Activated CD8-positive, alpha-beta memory T cell treated with anti-CD3 and anti-CD28 coated beads for 48 hours (primary cell): ENCODE results near the gene CALHM1.

Source experiments
- DNase-seq, 3 experiments: peaks; one replicate each; pipeline ENCODE4 v3.0.0-alpha.2; 2020; ENCODE audit warnings: low read depth in 2 of 3, low spot score in 2 of 3

CALHM1 gene

DNA sequence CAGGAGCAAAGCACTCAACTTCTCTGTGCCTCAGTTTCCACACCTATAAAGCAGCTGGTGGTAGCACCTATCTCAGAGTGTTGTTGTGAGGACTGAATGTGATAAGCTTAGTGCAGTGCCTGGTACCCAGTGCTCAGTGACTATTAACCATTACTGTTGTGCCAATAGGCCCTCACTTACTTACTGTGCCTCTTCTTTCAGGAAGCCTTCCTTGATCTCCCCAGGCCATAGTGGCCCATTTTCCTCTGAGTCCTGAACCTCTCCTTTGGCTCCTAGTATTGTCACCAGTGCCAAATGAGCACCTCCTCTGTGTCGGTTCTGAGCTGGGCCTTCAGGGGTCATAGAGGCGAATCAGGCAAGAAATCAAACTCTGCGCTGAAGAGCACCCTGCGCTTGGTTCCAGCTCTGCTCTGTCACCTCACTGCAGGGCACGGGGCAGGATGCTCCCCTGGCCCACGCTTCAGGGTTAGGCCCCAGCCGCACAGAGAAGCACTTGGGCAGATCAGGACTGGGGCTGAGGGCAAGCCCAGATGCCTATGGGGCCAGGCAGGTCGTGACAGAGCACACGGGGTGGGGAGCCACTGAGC is 2.5 kb downstream of the CALHM1 start:
- DNase-seq, result no peak

DNA sequence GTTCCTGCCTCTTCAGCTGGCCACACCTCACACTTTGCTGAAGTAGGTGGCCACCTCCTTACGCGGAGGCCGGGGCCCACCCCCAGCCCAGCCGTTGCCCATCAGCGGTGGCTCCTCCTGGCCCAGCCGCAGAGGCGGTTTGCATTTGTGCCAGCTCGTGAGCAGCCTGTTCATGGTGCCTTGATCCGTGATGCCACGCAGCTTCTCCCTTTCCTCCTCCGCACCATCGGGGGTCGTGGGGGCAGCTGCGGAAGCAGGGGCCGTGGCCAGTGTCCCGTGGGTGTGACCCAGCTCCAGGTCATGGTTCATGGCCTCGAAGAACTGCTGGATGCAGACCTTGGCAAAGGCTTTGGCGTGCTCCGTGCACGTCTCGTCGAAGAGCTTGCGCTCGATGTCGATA is 3.5 kb downstream of the CALHM1 start:
- no peak for DNase-seq

DNA sequence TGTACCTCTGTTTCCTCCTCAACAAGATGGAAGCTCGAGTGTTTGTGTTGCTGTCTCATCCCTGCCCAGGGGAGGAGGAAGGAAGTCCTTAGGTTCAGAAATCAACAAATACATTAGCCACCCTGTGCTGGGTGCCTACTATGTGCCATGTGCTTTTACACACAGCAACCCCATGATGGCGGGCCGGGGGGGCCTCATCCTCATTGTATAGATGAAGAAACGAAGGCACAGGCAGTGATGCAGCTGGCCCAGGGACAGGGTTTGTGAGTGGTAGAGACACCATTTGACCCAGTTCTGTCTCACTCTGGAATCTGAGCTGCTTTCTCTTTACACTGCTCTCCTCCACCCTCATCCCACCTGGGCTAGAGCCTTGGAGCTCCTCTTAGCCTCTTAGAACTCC is 4.7 kb downstream of the CALHM1 start:
- no peak for DNase-seq

DNA sequence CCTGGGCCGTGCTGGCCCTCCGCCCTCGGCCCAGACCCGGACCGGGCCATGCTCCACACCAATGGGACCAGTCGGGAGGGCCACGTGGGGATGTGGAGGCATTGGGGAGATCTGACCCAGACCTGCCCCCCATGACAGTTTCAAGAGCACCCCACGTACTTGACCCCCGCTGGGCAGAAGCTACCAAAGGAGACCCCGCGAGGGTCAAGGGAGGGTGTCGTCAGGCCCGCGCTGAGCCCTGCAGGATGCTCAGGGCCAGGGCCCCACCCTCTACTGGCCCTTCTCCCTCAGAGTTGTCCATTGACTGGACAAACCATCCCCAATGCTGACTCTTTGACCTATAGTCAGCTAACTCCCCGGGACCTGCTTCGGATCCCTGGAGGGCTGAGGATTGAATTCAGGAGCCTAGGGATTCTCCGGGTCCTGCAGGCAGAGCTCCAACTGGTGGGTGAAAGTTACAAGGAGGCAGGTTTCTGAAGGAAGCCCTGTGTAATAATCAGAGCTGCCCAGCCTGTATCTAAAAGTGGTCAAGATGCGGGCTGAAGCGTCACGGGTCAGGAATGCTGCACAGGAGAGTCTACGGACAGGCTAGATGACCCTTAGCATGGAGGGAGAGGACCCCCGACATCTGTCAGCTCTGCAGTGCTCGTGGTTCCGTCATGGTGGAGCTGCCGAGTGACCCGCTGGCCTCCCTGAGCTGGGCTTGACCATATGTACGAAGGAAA is 6.0 kb downstream of the CALHM1 start:
- DNase-seq, result no peak

DNA sequence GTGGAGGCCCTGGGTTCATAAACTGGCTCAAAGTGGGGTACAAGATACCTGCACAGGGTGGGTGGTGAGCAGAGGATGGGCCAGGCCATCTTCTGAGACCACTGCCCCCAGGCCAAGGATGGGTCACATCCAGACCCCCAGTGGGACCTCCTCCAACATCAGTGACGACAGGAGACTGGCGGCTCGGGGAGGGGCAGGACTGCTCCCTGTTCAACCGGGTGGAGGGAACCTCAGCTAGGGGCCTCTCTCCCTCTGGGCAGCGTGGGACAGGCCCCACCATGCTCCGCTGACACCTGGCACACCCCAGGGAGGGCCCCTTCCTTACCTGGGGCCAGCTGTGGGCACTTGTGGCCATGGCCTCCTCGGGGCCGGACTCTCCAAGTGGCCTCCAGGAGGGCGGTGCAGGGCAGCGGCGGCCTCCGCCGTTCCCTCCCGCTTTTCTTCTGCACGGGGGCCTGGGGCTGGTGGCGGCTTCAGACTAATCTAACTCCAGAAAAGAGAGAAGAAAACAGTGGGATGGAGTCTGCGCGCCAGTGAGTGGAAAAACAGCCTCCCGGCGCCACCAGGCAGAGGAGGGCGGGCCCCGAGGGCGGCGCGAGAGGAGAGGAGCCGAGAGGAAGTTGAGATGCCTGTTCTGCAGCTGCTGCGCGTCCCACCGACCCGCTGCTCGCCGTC is 6.7 kb downstream of the CALHM1 start, which contains the start of gene CALHM2:
Gene CALHM2, minus strand, starts transcription at position 540 of the 675 bp plus-strand sequence. CDS start 2,429 bp downstream, outside the sequence.
- DNase-seq, result peak; percentile 33 to 43 (median 33)

DNA sequence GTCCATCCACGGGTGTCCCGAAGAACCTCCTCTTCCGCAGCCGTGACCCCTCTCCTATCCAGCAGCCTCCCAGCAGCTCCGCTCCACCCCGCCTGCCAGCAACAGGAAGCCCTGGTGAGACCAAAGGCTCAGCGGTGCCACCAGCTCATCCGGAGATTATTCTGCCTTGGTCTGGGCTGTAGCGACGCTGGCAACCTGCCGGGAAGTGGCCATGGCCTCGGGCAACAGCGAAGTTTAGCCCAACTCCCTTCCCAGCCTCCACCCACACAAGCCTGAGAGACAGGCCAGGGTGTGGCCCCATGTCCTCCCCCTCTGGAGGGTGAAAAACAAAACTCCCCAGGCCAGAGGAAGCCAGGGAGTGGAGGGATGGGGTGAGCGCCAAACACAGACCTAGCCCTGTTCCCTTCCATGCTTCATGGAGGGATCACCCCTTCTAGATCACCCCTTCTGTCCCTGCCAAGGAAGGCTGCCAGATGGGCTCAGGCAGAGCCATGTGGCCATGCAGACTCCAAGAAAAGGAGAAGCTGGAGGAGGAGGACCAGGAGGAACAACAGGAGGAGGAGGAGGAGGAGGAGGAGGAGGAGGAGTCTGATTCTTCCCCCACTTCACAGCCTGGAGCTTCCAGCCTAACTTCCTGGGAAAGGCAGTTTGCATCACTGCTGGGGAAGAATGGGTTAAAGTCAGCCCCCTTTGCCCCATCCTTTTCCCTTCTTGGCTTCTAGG is 7.4 kb downstream of the CALHM1 start:
- no peak for DNase-seq

DNA sequence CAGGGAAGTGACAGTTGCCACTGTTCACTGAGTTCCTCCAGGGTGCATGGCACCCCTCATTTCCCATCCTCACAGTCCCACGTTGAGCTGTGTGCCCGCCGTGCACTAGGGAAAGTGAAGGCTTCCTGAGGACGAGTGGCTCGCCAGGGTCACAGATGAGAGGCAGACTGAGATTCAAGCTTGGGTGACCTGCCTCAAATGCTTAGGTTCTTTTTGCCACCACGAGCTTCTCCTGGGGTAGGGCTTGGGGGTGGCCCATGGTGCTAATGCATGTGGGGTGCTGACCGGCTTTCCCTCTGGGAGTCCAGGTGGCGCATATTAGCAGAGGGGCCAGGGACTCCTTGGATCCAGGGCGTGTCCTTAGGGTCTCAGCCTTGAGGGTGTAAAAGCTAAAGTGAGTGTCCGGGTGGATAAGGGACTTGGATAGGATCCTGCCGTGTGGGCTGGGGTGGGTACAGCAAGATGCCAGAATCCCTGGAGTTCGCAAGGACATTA is 8.5 kb downstream of the CALHM1 start:
- no peak for DNase-seq

DNA sequence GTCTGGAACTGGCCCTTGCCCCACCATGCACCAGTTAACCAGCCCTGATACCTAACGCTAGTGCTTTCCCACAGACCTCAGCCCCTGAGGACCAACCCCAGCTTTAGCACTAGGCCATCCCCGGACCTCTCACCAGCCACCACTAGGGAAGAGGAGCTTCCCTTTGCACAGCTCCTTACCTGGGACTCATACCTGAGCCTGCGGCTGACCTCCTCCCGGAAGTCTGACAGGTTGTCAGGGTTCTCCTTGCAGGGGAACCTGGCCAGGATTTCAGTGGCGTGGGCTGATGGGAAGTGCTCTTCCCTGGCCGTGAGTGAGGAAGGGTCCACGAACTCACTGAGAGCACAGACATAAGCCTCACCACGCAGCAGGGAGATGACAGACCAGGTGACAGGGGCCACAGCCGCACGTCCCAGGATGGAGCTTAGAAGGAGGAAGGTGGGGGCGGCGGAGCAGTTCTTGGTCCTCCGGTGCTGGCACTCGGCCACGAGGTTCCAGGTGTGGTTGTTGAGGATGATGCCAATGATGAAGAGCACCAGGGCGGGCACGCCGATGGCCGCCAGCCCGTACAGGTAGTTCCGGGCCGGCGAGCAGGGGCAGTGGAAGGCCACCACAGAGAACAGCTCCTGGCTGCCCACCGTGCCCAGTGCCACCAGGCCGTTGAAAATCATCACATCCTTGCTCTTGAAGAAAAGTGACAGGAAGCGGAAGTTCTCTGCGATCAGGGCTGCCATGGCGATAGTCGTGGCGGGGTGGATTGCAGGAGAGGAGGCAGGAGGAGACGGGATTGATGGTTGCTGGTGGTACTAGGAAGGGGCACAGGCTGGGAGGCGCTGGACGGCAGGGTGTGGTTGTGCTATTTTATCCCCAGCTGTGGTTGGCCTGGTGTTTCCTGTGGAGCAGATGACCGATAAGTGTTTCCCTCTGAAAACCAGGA is 9.2 kb downstream of the CALHM1 start:
- DNase-seq, result no peak

DNA sequence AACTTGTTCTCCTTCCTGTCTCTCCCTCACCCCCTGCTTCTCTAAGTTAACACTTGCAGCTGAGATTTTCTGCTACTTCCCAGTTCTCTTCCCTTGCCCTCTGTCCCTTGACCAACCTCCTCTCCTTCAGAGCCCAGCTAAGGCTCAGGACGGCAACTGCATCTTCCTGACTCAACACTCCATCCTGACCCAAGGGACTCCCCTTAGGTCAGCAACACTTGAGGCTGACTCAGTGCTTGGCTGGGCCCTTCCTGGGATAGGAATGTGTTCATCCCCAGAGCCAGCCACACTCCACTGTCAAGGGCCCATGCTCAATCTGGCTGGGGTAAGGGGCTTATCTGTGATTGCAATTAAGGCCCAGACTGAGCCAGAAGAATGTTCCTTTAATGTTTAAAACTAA is 10.0 kb downstream of the CALHM1 start:
- no peak for DNase-seq

DNA sequence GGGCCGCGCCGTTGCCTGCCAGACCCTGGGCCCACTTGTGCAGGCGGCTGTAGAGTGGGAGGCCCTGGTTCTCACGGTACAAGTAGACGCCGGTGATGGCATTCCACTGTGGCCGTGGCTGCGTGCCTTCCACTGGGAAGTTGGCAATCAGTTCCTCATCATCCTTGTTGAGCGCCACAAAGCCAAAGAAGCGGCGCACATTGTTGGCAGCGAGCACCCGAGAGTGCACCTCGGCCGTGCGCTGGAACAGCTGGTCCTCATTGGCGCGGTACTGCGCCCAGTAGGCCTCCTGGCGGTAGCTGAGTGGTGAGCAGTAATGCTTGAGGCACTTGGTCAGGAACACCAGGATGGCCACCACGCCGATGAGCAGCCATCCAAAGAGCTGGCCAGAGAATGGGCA is 11.5 kb downstream of the CALHM1 start:
- no peak for DNase-seq

DNA sequence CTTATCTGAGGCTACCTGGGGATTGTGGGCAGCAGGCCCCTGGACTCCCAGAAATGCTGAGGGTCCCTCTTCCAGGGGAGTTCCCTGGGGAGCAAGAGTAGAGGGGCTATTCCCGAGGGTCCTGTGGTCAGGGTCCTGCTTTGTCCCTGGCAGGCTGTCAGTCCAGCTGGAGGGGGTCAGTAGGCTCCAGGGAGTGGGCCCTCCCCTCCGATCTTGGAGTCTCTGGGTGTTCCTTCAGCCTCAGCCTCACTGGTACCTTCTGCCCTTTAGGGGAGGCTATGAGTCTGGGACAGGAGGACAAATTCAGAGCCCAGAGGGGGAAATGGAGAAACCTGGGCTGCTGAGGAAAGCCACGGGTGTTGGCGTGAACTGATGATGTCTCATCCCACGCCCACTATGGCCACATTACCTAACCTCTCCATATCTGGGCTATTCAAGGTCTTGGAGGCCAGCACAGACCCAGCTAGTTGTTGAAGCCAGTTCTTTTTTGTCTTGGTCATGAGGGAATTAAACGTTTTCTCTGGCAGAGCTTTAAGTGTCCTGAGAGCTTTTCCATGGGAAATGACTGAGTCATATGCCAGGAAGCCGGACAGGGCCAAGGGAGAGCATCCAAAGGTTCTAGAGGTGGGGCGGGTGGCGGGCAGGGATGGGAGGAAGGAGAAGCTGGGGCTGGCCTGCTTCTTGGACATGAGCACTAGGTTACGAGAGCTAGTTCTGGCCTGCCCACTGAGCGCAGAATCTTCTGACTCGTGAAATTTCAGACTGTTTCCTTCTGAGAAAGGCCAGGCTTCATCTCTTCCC is 12.7 kb downstream of the CALHM1 start:
- no peak for DNase-seq

DNA sequence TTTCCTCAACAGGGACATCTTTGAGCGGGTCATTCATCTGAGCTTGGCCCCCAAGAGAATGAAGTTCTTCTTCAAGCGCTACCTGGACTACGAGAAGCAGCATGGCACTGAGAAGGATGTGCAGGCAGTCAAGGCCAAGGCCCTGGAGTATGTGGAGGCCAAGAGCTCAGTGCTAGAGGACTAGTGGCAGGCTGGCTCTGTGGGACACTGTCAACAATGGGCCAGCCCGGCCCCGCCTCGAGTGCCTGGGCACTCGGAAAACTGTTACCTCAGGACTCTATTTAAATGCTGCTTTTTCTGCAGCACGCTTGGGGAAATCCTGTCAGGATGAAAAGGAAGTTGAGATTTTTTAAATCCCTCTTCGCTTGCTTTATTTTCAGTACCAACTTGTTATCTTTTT is 13.3 kb downstream of the CALHM1 start:
- no peak for DNase-seq

DNA sequence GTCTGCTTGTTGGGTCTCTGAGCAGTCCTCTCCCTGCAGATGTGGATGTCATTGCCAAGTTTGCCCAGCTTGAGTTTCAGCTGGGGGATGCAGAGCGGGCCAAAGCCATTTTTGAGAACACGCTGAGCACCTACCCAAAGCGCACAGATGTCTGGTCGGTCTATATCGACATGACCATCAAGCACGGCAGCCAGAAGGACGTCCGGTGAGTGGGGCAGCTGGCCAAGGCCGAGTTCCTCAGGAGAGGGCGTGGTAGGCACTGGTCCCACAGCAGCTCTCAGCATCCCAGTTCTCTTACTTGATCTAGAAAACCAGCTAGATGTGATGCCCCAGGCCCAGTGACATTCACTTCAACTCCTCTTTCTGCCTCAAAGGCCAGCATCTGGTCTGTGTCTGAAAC is 14.2 kb downstream of the CALHM1 start:
- DNase-seq, result no peak

DNA sequence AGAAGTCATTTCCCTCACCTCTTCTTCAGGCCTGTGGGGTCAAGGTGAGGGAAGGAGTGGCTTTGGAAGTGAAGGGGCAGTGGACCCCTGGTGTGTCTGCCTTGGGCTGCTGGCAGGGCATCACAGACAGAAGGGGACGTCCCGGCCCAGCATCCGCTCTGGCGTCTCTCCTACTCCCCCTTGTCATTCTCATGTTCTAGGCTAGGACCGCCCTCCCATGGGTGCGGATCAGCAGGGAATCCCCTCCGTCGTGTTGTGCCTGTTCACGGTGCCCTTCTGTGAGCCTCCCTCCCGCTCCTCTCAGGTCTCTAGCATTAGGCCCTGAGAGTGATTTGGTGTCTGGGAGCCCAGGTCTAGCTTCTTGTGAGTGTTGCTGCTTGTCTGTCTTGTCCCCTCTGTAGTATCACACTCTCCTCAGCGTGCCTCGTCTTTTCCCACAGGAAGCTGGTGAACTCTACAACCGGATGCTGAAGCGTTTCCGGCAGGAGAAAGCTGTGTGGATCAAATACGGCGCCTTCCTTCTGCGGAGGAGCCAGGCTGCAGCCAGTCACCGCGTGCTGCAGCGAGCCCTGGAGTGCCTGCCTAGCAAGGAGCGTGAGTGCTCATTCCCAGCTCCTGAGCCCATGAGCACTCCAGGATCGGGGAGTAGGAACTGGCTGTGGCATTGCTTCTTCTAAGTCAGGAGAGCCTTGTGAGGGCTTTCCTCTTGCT is 15.1 kb downstream of the CALHM1 start:
- no peak for DNase-seq

DNA sequence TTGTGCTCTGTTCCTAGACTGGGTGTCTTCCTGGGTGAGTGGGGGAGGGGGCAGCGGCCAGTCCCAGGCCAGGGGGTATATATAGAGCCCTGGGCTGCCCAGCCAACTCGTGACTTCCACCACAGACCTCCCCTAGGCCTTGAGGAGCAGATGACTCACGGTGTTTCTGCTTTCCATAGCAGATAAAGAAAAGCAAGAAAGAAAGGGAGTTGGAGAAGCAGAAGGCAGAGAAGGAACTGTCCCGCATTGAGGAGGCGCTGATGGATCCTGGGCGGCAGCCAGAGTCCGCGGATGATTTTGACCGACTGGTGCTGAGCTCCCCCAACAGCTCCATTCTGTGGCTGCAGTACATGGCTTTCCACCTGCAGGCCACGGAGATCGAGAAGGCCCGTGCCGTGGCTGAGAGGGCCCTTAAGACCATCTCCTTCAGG is 16.7 kb downstream of the CALHM1 start:
- DNase-seq, result no peak

DNA sequence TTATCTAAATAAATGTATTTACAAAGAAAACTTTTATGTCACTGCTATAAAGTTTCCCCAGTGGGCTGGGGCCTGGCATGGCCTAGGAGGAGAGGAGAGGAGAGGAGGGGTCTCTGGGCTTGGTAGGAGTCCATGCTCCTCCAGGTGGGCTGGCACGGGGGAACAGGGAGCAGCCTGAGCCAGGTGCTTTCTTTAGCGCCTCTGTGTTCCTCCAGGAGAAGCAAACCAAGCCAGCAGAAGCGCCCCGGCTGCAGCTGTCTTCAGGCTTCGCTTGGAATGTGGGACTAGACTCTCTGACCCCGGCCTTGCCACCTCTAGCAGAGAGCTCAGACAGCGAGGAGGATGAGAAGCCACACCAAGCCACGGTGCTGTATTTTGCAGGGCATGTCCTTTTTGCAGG is 17.1 kb downstream of the CALHM1 start:
- no peak for DNase-seq

DNA sequence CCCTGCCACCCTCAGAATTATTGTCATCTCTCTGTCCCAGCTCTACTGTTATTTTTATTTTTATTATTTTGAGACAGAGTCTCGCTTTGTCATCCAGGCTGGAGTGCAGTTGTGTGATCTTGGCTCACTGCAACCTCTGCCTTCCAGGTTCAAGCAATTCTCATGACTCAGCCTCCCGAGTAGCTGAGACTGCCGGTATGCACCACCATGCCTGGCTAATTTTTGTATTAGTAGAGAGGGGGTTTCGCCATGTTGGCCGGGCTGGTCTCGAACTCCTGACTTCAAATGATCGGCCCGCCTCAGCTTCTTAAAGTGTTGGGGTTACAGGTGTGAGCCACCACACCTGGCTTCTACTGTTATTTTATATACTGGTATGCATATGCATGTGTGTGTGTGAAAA is 17.5 kb downstream of the CALHM1 start:
- no peak for DNase-seq

DNA sequence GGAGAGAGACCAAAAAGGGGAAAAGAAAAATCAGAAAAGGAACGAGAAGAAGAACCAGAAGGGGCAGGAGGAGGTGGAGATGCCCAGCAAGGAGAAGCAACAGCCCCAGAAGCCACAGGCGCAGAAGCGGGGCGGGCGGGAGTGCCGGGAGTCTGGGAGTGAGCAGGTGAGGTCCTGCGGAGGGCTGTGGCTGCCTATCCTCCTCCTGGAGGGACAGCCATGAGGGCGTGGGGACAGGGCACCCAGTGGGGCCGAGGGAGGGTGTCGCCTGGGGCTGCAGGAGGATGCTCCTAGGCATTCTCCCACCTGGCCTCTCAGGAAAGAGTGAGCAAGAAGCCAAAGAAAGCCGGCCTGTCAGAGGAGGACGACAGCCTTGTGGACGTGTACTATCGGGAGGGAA is 18.3 kb downstream of the CALHM1 start:
- DNase-seq, result no peak

DNA sequence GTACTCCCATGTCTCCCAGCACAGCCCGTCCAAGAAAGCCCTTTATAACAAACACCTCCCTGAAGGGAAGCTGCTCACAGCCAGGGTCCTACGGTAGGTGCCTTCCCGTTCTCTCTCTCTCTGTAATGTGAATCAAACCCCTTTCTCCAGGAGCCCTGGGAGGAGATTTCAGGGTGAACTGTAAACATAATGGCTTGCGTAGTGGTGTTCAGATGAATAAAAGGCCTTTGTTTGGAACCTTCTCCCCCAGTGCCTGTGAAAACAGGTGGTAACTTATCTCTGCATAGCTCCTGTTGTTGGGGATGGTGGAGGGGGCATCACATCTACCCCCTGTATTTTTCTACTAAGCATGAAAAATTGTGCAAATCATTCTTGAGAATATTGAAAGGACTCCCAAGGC is 18.9 kb downstream of the CALHM1 start:
- DNase-seq, result no peak
